Heart left ventricle (tissue), 16 donors: ENCODE data around the gene MSI2. TPM values are rescaled to one million over a fixed set of nuclear protein-coding genes. Genes with fewer than 3 reads are reported as not detected.

Experiments used
- ATAC-seq, 4 donors: fragments of 200-7000 bp; cut with Tn5 transposase; one replicate each; pipeline ENCODE4 v1.9.1; 2020 to 2022; ENCODE audit warnings: moderate library complexity in 4 of 4, mild to moderate bottlenecking in 3 of 4, moderate number of reproducible peaks in 1 of 4
- DNase-seq, 5 donors: peaks; one replicate each; pipeline ENCODE4 v3.0.0-alpha.2; 2020
- H3K27ac ChIP-seq, 12 donors: fragments of 200-600 bp; sonication (generic) in 4 of 12; one replicate each; pipeline versions ENCODE4 v1.5.0 to v1.8.0; 2016 to 2022; ENCODE audit warnings: mild to moderate bottlenecking in 2 of 12
- H3K27me3 ChIP-seq, 9 donors: fragments of 200-600 bp; sonication (generic) in 2 of 9; one replicate each; pipeline versions ENCODE4 v1.5.1 to v1.8.0; 2016 to 2022; ENCODE audit warnings: mild to moderate bottlenecking in 3 of 9
- H3K36me3 ChIP-seq, 9 donors: fragments of 200-600 bp; sonication (generic) in 2 of 9; one replicate each; pipeline versions ENCODE4 v1.5.0 to v1.8.0; 2018 to 2022; ENCODE audit warnings: mild to moderate bottlenecking in 2 of 9
- H3K4me1 ChIP-seq, 12 donors: fragments of 200-600 bp; sonication (generic) in 4 of 12; one replicate each; pipeline versions ENCODE4 v1.5.0 to v1.8.0; 2016 to 2022; ENCODE audit warnings: mild to moderate bottlenecking in 3 of 12
- H3K4me3 ChIP-seq, 12 donors: fragments of 200-600 bp; sonication (generic) in 4 of 12; one replicate each; pipeline versions ENCODE4 v1.5.0 to v1.8.0; 2017 to 2022; ENCODE audit warnings: mild to moderate bottlenecking in 9 of 12, moderate library complexity in 4 of 12
- H3K9me3 ChIP-seq, 12 donors: fragments of 200-600 bp; sonication (generic) in 4 of 12; one replicate each; pipeline versions ENCODE4 v1.5.0 to v1.8.0; 2016 to 2022; ENCODE audit warnings: mild to moderate bottlenecking in 1 of 12
- POLR2A ChIP-seq, 2 donors: fragments of 450-650 bp; IDR thresholded peaks; one replicate each; pipeline ENCODE4 v1.6.1; 2017; ENCODE audit warnings: antibody characterized with exemption in 2 of 2, mild to moderate bottlenecking in 2 of 2, moderate library complexity in 2 of 2
- WGBS, 4 donors: extraction: QIAGEN DNeasy Blood & Tissue Kit in 2 of 4; methylation state at CpG; one replicate each; pipeline versions ENCODE4 v1.1.5 to v1.1.7; 2013 to 2018; 5-methylcytosine and 5-hydroxymethylcytosine counted together
- intact Hi-C, 10 donors: fragments of 100-400 bp; cut with DNase I; formaldehyde crosslinking; loops; one replicate each; pipeline versions ENCODE4 v1.11.1 to v1.14.2; 2022
- polyA plus RNA-seq, 2 donors: library from polyadenylated mRNA; stranded (reverse); fragments of 200-250 nt; gene quantifications; one replicate each; pipeline ENCODE4 v1.2.3, GENCODE V29; 2013
- total RNA-seq, 9 donors: library from RNA; depleted of rRNA in 2 of 9; stranded (reverse); fragments of >200 nt in 2 of 9; fragmentation: NEBNext Ultra II Directional in 3 of 9; extraction: Animal tissue kit (Norgen Biotek cat#: 25700) in 3 of 9; gene quantifications; one replicate each; pipeline versions ENCODE4 v1.1.0 to v1.2.4, GENCODE V29; 2016 to 2023
- TF ChIP-seq, protein P1 (sequence below), 12 donors: fragments of 200-600 bp; sonication (generic) in 4 of 12; IDR thresholded peaks; one replicate each; pipeline versions ENCODE4 v1.5.0 to v1.8.0; 2018 to 2022; ENCODE audit warnings: antibody characterized with exemption in 12 of 12, mild to moderate bottlenecking in 5 of 12
- donor health status: ischemic (EF 13 %, LVEDD 7.1; RV severe dilation, severe dysfunction).
- donor health status: healthy with polysubstance abuse.
- donor health status: DM: no; HTN: yes; CAD: no.
- donor health status: DM: no; HTN: no; CAD: no.
- donor health status: ischemic (EF 25% LVEDD 6.9; RV normal size, moderate dysfunction).
- donor health status: ischemic (EF 25% LVEDD 5.7; RV mildly dilated, moderate dysfunction).
- donor health status: healthy.
- donor health status: DM: yes; HTN: yes; CAD: no.
- donor health status: ischemic (EF 35%, LVEDD 5.7; RV mildly dilated, moderate dysfunction).
- donor health status: nonischemic (EF 11% LVEDD 7.7; RV severe dilation, severe dysfunction).
- donor health status: DM: yes; HTN: yes; CAD: no.
- donor health status: PGD.
- donor health status: ischemic (EF 29% LVEDD 5.4; RV normal size, mild dysfunction).
- donor health status: nonischemic (EF 23%, LVEDD 6.1; RV moderate dilation, normal function).

The MSI2 gene
- total and polyA plus RNA-seq, 11 donors = 35.9 to 120 (median 104) TPM

DNA sequence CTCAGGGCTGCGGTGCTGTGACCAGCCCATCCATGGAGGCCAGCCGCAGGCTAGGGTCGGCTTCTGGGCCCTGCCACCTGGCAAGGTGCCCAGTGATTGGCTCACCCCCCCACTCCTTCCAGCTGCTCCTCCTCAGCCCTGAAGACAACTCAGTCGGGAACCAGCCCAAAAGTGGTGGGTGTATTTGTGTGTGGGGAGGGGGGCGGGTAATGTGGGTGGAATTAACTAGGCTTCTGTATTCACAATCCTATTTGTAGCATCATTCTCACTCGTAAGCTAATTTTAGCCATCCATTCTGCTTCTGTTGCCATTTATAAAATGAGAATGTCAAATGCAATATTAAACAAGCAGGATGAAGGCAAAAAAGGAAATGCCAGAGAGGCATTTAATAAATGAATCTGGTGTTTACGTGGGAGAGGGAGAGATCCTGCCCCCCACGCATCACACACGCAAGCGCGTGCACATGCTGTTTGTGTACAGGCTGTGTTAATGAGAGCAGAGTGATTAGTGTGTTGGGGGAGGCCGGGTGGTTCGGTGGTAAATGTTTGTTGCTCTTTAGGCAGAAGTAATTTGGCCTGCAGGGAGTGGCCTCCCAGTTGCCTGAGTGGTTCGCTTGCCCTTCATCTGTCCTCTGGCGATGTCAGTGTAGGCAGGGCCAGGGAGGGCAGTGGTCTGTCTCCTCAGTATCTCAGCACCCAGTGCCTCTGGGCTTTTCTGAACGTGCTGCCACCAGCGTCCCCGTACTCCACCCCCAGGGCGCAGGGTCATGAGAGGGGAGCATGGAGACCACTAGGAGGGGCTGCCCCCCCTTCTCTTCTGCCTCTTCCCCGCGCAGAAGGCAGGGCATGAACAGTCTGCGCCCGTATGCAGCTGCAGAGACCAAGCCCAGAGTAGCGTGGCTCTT lies 348.7 kb downstream of the MSI2 start:
- no peaks in the 10 kb centered on the region for H3K27me3 ChIP-seq
- intact Hi-C loops = loop anchor here in 2 of 10 donors (5.0 to 10.0 kb wide), 3 partner anchors 57 to 510 kb away; partner anchors contain the start of gene SRSF1 (in 1 of the 2)
- WGBS, 4 donors = 18 to 23% (median 21%) methylated on average over 20 to 24 of the region's 24 CpGs
- no peaks in the 10 kb centered on the region for H3K36me3 ChIP-seq
- ATAC-seq (peak; percentile 76 to 79 (median 79)), DNase-seq (peak in 4 of 5 donors; percentile 57 to 77 (median 63))
- peaks cover 3 to 65% (median 37%) of the 10 kb centered on the region in 12 donors for H3K4me1 ChIP-seq
- TF ChIP-seq, protein P1, sequence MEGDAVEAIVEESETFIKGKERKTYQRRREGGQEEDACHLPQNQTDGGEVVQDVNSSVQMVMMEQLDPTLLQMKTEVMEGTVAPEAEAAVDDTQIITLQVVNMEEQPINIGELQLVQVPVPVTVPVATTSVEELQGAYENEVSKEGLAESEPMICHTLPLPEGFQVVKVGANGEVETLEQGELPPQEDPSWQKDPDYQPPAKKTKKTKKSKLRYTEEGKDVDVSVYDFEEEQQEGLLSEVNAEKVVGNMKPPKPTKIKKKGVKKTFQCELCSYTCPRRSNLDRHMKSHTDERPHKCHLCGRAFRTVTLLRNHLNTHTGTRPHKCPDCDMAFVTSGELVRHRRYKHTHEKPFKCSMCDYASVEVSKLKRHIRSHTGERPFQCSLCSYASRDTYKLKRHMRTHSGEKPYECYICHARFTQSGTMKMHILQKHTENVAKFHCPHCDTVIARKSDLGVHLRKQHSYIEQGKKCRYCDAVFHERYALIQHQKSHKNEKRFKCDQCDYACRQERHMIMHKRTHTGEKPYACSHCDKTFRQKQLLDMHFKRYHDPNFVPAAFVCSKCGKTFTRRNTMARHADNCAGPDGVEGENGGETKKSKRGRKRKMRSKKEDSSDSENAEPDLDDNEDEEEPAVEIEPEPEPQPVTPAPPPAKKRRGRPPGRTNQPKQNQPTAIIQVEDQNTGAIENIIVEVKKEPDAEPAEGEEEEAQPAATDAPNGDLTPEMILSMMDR (IDR thresholded peaks at IDR 0.05) = peak in 2 of 12 donors; percentile 3 to 17
- no peak for TF ChIP-seq POLR2A (IDR thresholded peaks at IDR 0.05)
- H3K27ac ChIP-seq = peak overlapping the region; percentile 66 to 95 (median 88)
- H3K4me3 ChIP-seq = peak overlapping the region in 8 of 12 donors; percentile 2 to 29 (median 18)
- H3K9me3 ChIP-seq = no peaks in the 10 kb centered on the region

DNA sequence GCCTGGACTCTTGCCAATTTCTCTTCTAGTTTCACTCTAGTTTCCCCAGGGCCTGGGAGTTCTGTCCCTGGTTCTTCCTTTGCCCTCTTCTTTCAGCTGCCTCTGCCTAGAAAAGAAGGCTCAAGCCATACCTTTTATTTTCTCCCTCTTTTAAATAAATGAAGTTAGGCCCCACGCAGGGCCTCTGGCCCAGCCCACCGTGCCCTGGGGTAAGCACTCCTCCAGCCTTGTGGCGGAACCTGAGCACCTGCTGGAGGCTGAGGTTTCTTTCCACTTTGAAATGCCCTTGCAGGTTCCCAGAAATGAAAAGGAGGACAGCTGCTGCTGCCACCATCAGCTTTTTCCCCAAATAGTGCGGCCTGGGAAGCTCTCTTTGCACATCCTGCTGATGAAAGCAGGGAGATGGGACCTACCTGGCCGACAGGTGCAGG lies 349.4 kb downstream of the MSI2 start:
- peak in 1 of 4 donors; percentile 1 for ATAC-seq
- Histone ChIP-seq H3K27ac (peak overlapping the region; percentile 66 to 95 (median 88)), H3K4me1 (peaks cover 3 to 58% (median 32%) of the 10 kb centered on the region in 12 donors), H3K4me3 (peak overlapping the region in 8 of 12 donors; percentile 2 to 29 (median 18)), H3K36me3 (no peaks in the 10 kb centered on the region), H3K27me3 (no peaks in the 10 kb centered on the region), H3K9me3 (no peaks in the 10 kb centered on the region)
- DNase-seq = peak in 1 of 5 donors; percentile 4
- intact Hi-C loops = loop anchor here in 2 of 10 donors (5.0 to 10.0 kb wide), 3 partner anchors 57 to 509 kb away; partner anchors contain the start of gene SRSF1 (in 1 of the 2)
- no peak for TF ChIP-seq POLR2A (IDR thresholded peaks at IDR 0.05)
- TF ChIP-seq, protein P1 (IDR thresholded peaks at IDR 0.05) = no peak
- 54 to 78% (median 63%) methylated on average over 5 of the region's 5 CpGs for WGBS, 4 donors

DNA sequence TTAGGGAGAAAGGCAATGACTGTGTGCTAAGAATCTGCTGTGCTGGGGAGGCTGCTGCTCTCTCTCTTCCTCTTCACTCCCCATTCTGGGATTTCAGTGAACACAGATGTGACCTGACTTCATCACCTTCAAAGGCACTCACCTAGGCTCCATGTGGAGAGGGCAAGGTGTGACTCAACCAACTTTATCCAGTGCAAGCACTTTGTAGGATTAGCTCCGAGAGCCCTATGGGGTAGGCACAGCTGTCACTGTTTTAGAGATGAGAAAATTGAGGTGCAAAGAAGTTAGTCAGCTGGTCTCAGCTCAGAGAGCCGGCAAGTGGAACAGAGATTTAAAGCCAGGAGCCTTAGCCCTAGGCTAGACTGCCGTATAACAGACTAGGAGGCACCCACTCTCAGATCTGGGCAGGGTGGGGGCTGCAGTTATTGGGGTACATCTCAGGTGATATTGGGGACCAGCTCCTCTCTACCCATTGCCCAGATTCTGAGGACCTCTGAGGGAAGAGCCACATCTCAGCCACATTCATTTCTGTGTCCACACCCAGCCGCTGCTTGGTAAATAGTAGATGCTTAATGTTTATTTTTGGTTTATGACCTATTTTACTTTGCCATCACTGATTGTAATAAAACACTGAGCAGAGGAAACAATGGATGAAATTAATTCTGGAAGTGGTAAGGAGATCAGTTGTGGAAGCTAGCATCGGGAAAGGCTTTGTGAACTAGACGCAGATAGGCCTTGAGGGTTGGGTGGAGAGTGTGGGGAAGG lies 350.0 kb downstream of the MSI2 start:
- TF ChIP-seq, protein P1 (IDR thresholded peaks at IDR 0.05) = no peak
- no peak for TF ChIP-seq POLR2A (IDR thresholded peaks at IDR 0.05)
- no peak overlapping the region for H3K4me3 ChIP-seq

More for the DNA sequence above, 350.0 kb downstream of the MSI2 start:
- 79 to 84% (median 80%) methylated on average over 6 of the region's 6 CpGs for WGBS, 4 donors
- intact Hi-C loops = loop anchor here in 2 of 10 donors (5.0 to 10.0 kb wide), 3 partner anchors 56 to 509 kb away; partner anchors contain the start of gene SRSF1 (in 1 of the 2)
- no peaks in the 10 kb centered on the region for H3K9me3 ChIP-seq
- H3K36me3 ChIP-seq = no peaks in the 10 kb centered on the region
- no peak for DNase-seq
- no peak for ATAC-seq
- no peaks in the 10 kb centered on the region for H3K27me3 ChIP-seq
- peaks cover 3 to 52% (median 31%) of the 10 kb centered on the region in 12 donors for H3K4me1 ChIP-seq
- peak overlapping the region; percentile 66 to 95 (median 88) for H3K27ac ChIP-seq
